GM12878 (cell line): ENCODE results near the gene PAOX.

Source experiments
- BCL11A ChIP-seq: IDR thresholded peaks from 2 replicates; pipeline ENCODE4 v1.6.1; 2011; ENCODE audit warnings: low read depth, low read length
- CHD2 ChIP-seq: IDR thresholded peaks from 2 replicates; pipeline ENCODE4 v1.6.1; 2011; ENCODE audit warnings: low read depth, low read length, improper control_type of control experiment, borderline replicate concordance
- CTCF ChIP-seq, 3 experiments: IDR thresholded peaks in 2 of 3; conservative IDR thresholded peaks in 1 of 3; 2 replicates each; pipeline ENCODE4 v1.5.1; 2011; ENCODE audit warnings: low read depth in 3 of 3, low read length in 3 of 3, mild to moderate bottlenecking in 3 of 3, control low read depth in 2 of 3, moderate library complexity in 2 of 3, inconsistent platforms in 1 of 3, mixed read lengths in 1 of 3; ENCODE audit not compliant: control insufficient read depth in 2 of 3, insufficient read depth in 1 of 3; ENCODE audit errors: extremely low read depth in 1 of 3
- ELK1 ChIP-seq: IDR thresholded peaks from 2 replicates; pipeline ENCODE4 v1.6.1; 2012; ENCODE audit warnings: low read depth, low read length, improper control_type of control experiment
- NFYA ChIP-seq: IDR thresholded peaks from 2 replicates; pipeline ENCODE4 v1.6.1; 2011; ENCODE audit warnings: low read depth, mild to moderate bottlenecking, low read length, improper control_type of control experiment, borderline replicate concordance
- NR2C2 ChIP-seq: IDR thresholded peaks from 2 replicates; pipeline ENCODE4 v1.6.1; 2011; ENCODE audit warnings: borderline replicate concordance, low read depth; ENCODE audit not compliant: control insufficient read depth, insufficient read length
- PAX8 ChIP-seq: fragments of 450-650 bp; IDR thresholded peaks from 2 replicates; pipeline ENCODE4 v1.6.1; 2017; ENCODE audit warnings: mild to moderate bottlenecking, moderate library complexity
- POLR2A ChIP-seq: IDR thresholded peaks from 2 replicates; pipeline ENCODE4 v1.6.1; 2011; ENCODE audit warnings: low read depth, mild to moderate bottlenecking, low read length
- POLR2AphosphoS5 ChIP-seq: IDR thresholded peaks from 2 replicates; pipeline ENCODE4 v1.6.1; 2011; ENCODE audit warnings: mild to moderate bottlenecking, low read length, inconsistent platforms
- SRF ChIP-seq, 2 experiments: IDR thresholded peaks; 2 replicates each; pipeline ENCODE4 v1.6.1; 2011; ENCODE audit warnings: low read depth in 2 of 2, low read length in 2 of 2, mild to moderate bottlenecking in 1 of 2, moderate library complexity in 1 of 2
- ZNF384 ChIP-seq: IDR thresholded peaks from 2 replicates; pipeline ENCODE4 v1.6.1; 2012; ENCODE audit warnings: low read depth, mild to moderate bottlenecking, low read length, improper control_type of control experiment, borderline replicate concordance

GRCh38 chr10:133405272-133405671, 26.2 kb downstream of the PAOX start:
- TF ChIP-seq ELK1 (no peak), ZNF384 (no peak), BCL11A (no peak), CHD2 (no peak), POLR2A (no peak), SRF (IDR thresholded peaks at IDR 0.05; ENCODE audit: low read depth in 2 of 2, low read length in 2 of 2) (no peak), NFYA (no peak), CTCF (IDR thresholded peaks at IDR 0.05 in 2 of 3, conservative IDR thresholded peaks at IDR 0.05 in 1 of 3; ENCODE audit: control insufficient read depth in 2 of 3, extremely low read depth in 1 of 3, insufficient read depth in 1 of 3, low read depth in 3 of 3, low read length in 3 of 3) (no peak), POLR2AphosphoS5 (no peak), PAX8 (no peak), NR2C2 (no peak)
